ENCODE results near the gene SLAMF9.

SLAMF9 gene

DNA sequence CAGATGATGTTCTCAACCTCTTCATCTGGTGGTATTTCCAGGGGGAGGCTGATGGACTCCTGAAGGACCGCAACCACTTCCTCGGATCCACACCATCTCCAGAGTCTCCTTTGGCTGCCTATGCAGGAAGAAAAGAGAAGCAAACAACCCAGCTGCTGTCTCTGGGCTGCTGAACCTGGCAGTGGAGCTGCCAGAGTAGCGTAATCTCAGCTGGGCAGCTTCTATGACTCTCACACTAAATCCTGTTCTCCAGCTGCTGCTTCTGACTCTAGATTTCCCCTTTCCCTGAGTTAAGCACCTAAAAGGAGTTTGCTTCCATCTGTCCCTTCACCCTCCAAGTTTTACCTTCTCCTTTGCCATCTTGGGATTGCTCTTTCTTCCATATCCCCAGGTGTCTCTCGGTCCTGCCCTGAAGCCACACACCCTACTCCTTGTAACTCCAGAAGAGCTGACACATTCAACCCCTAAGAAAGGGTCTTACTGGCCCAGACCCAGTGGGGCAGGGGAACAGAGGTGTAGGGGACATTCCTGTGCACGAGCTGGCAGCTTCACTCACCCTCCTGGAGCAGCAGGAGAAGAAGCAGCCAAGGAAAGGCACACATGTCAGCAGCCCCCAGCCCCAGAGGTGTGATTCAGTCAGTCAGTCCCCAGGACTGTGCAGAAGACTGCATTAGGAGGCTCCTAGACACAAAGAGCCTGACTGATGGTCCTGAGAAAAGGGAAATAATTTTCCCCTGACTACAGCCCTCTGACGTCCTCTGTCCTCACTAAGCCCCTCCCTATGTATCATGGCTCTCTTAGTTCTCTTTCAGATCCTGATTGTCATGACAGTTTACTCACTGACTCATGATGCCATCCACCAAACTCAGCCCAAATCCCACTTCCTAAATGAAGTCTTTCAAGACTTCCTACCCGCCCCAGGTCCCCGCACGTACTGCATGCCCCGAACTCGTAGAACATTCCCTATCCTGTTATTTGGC, at the start of gene SLAMF9:
Gene SLAMF9 (minus strand): TSS at position 702 of the 980 bp plus-strand sequence. CDS start 100 bp downstream, at position 602.
- DNase-seq, result no peak

- DNase-seq, result no peak
These were observed 47.4 kb upstream of the SLAMF9 start for GRCh38 chr1:160001440-160001839.

DNA sequence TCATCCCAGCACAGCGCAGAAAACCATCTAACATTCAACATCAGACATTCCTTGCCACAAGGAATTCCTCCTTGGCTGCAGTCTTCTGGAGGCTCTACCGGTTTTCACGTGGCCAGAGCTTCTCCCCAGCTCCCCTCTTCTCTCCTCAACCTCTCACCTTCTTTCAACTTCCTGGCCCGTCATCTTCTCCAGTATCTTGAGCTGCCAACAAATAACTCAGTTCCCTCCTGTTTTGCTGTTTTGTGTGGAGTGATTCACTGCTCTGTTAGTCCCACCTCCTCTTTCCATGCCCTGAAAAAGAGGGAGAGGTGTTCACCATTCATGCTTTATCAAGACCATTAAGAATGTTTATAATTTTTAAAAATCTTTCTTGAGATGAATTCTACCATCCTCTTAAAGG, 45.2 kb upstream of the SLAMF9 start:
- DNase-seq, result no peak

DNA sequence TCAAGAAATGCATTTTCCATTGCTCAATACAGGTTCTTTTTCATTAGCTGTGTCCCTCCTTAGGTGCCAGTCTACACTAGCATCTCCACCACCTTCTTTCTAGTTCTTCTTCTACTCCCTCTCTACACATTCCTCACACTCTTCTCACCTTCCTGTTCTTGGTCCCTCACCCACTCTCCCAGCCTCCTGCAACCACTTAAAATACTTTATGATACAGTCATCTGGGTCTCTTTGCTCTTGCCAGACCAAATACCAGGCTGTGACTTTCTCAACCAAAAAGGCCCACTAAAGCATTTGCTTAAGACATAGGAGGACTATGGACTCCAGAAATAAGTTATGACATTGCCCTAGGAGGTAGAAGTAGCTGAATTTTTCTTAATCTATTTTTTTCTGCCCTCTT, 42.6 kb upstream of the SLAMF9 start:
- DNase-seq, result no peak

DNA sequence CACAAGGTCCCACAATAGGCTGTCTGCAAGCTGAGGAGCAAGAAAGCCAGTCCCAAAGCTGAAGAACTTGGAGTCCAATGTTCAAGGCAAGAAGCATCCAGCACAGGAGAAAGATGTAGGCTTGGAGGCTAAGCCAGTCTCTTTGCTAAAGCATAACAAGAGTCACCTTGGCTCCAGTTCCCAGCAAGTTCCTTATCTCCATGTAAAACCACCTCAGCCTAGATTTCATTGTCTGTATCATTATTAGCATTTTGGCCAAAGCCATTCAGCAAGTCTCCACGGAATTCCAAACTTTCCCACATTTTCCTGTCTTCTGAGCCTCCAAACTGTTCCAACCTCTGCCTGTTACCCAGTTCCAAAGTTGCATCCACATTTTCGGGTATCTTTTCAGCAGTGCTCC, 40.9 kb upstream of the SLAMF9 start:
- DNase-seq, result no peak

- DNase-seq, result no peak
These were observed 39.9 kb upstream of the SLAMF9 start for GRCh38 chr1:159993911-159994310.

DNA sequence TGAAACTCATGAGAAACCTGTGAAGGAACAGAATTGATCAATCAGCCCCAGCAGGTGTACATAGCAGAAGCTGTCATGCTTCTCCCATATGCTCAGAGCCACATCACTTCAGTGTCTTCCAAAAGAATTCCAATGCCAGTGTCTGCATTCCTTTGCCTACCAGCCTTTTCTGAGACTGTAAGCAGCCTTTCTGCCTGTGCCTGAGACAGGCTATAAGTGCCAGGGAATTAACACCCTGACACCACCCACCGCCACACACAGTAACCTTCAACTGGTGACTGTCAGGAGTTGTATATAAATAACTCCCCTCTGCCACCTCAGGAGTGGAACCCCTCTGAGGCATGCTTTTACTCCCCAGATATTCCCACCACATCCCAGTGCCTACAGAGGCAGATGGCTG, 38.1 kb upstream of the SLAMF9 start:
- no peak for DNase-seq

DNA sequence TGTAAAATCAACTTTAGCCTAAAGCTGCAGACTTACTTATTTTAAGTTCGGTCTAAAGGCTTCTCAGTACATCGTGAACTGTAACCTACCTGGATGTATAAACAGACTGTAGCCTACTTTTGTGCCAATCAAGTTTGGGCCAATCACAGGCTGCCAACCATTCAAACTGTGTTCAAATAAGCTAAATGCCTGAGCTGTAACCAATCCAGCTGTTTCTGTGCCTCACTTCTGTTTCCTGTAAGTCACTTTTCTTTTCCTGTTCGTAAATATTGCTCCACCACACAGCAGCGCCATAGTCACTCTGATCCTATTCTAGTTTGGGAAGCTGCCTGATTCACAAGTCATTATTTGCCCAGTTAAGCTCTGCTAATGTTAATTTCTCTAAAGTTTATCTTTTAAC, 37.5 kb upstream of the SLAMF9 start:
- DNase-seq, result peak in 2 of 6 experiments; percentile 1 to 3

DNA sequence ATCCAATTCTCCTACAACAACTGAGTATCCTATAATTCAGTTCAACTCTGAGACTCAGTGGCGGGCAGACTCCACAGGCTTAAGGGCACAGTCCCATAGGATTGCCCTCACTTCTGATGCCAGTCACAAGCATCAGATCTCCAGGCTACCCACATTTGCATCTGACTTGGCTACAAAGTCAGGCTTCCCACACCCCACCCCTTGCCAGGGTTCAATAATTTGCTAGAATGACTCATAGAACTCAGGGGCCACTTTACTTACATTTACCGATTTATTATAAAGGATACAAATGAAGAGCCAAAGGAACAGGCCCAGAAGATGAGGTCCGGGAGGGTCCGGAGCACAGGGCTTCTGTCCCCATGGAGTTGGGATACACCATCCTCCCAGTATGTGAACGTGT, 36.0 kb upstream of the SLAMF9 start:
- DNase-seq, result no peak

DNA sequence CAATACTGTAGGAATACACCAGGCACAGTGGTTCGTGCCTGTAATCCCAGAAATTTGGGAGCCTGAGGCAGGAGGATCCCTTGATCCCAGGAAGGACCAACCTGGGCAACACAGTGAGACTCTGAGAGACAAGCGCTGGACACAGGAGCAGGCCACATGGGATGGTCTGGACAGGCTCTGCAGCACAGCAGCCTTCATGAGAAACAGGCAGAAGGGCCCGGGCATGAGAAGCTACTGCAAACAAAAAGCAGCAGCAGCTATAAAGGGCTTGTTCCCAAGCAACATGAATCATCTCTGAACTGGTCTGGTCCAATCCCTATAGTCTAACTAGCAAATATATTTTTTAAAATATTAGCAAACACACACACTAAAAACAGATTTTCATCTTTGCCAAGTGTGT, 35.5 kb upstream of the SLAMF9 start:
- DNase-seq, result no peak

GRCh38 chr1:159988006-159988405, 34.0 kb upstream of the SLAMF9 start:
- no peak for DNase-seq

DNA sequence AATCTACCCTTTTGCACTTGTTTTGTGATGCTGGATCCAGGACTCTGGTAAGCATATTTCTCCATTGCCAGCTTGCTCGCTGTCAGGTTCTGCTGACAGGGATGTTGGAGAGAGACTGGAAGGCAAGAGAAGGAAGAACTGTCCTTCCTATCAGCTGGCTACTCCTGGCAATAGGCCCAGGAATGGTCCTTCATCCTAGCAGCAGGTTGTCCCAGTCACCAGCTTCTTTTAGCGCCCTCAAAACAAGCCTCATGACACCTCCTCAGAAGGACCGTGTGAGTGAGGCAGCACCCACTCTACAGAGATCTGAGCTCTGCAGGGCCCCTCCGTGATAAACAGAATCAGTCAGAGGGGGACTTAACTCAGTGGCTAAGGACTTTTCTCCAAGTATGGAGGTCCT, 33.1 kb upstream of the SLAMF9 start:
- DNase-seq, result no peak

DNA sequence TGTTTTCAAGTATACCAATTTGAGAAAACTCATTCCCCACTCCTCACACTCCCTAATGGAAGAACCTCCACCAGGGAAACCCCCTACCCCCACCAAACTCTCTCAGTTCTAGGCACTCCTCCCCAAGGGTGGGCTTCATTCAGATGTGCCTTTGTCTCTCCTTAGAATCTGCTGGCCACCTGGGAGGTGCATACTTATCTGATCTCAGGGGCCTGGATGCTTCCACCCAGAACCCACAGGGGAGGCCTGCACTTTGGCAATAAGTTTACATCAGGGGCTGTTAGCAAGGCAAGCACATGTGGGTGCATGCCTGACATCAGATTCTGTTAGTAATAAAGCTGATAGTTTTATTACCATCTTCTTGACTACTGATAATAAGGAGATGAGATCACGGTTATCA, 32.5 kb upstream of the SLAMF9 start:
- DNase-seq, result no peak

- no peak for DNase-seq
These were observed 32.1 kb upstream of the SLAMF9 start for GRCh38 chr1:159986093-159986492.

DNA sequence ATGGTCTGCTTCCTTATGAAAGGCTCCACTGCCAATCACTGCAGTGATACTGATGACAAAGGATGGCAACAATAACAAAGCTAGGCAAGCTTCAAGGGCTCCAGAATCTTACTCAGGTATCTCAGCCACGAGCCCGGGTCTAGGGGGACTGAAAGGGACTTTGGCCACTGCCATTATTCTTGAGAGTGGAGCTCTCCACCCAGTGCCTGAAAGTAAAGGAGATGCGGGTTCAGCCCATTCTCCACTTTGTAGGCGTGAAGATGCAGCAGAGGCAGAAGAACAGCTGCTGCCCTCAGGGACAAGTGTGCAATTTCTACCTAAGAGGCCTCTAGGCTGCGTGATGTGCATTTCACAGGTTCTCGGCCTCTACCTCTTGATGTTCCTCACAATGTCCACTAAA, 31.4 kb upstream of the SLAMF9 start:
- no peak for DNase-seq

DNA sequence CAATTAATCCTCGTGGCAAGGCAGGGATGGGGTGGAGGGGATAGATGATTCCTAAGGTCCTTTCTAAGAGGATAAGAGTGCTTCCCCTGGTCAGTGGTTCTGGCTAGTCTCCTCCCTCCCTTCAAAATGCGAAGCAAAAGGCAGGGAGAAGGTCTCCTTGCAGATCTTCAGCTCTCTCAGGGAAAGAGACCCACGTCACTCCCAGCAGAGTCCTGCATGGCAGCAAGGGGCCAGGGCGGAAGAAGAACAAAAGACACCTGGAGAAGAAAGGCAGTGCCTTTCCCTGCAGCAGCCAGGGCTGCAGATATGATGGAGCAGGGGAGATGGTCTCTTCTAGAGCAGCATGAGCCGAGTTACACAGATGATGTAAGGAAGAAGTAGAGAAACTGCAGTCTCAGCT, 29.6 kb upstream of the SLAMF9 start:
- DNase-seq, result no peak

GRCh38 chr1:159982280-159982679, 28.2 kb upstream of the SLAMF9 start:
- no peak for DNase-seq

DNA sequence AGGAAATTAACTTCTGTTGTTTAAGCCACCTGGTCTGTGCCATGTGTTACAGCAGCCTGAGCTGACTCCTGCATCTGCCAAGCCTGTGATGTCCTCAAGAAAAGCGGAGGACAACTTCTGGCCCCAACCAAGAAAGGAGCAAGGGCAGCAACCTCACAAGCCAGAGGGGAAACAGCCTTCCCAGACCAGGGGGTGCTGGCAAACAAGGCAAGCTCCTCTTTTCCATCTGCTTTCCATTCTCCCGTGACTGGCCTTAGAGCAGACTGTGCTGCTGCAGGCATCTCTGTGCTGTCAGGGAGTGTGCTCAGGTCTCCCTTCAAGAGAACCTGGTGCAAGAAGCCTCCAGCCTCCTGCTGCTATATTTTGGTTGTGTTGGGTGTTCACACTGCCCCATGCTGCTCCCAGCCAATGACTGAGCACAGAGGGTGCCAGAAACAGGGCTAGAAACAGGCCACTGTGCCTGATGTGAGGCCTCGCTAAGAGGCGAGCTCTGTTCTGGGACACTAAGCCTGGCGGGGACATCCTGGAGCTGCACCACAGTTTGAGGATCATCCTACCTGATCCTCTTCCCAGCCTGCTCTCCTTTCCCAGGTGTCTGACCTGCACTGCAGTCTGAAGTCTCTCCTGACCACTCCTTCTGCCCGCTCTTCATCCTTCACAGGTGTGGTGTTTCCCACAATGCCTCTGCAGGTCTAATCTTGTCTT, 27.5 kb upstream of the SLAMF9 start:
- no peak for DNase-seq

DNA sequence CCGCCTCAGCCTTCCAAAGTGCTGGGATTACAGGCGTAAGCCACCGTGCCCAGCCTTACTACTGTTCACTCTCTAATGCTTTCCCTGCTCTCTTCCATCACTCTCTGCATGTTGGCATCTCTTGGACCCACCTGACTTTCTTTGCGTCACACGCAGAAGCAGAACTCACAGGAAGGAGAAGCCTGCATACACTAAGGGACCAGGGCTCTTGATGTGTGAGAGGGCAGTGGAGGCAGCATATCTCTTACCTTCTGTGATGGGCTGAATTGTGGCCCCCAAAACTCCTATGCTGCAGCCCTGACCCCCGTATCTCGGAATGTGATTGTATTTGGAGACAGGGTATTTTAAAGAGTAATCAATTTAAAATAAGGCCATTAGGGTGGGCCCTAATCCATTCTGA, 26.7 kb upstream of the SLAMF9 start:
- no peak for DNase-seq

GRCh38 chr1:159980076-159980475, 26.0 kb upstream of the SLAMF9 start:
- no peak for DNase-seq

- DNase-seq, result no peak
These were observed 25.2 kb upstream of the SLAMF9 start for GRCh38 chr1:159979257-159979656.

DNA sequence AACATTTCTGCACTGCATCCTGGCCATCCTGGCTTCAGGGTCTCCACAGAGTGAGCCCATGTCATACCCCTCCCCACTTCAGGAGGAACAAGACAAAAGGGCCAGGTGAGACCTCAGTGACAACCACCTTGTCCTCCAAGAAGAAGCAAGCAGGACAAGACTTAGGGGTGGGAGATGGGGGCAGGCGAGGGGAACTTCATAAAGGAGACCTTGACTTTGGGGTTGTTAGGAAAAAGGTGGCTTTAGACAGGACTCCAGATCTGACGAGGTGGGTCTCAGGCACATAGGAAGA, 24.0 kb upstream of the SLAMF9 start:
- DNase-seq, result no peak

- DNase-seq, result no peak
These were observed 23.5 kb upstream of the SLAMF9 start for GRCh38 chr1:159977364-159978106.

Measured in stimulated activated naive CD4-positive, alpha-beta T cell (primary cell).